WERI-Rb-1 (cell line): ENCODE results near the gene IFNAR1.

Experiments
- DNase-seq: peaks from one replicate; pipeline ENCODE4 v3.0.0-alpha.2; 2020
- H3K27ac ChIP-seq: fragments of 250-450 bp; sonication (Bioruptor Pico); 2 replicates; pipeline ENCODE4 v1.5.1; 2020; ENCODE audit warnings: mild to moderate bottlenecking, moderate library complexity
- H3K27me3 ChIP-seq: fragments of 250-450 bp; sonication (Bioruptor Pico); 2 replicates; pipeline ENCODE4 v1.5.1; 2021; ENCODE audit warnings: mild to moderate bottlenecking, low read depth, moderate library complexity; ENCODE audit not compliant: insufficient read depth, severe bottlenecking
- H3K36me3 ChIP-seq: fragments of 250-450 bp; sonication (Bioruptor Pico); 2 replicates; pipeline ENCODE4 v1.5.1; 2020; ENCODE audit warnings: mild to moderate bottlenecking, moderate library complexity
- H3K4me3 ChIP-seq: 2 replicates; pipeline ENCODE4 v1.5.1; 2011; ENCODE audit warnings: low read depth, mild to moderate bottlenecking, control low read depth, low read length
- H3K9me3 ChIP-seq: fragments of 250-450 bp; sonication (Bioruptor Pico); 2 replicates; pipeline ENCODE4 v1.5.1; 2021; ENCODE audit warnings: mild to moderate bottlenecking, moderate library complexity; ENCODE audit not compliant: severe bottlenecking
- TF ChIP-seq, protein P1 (sequence below): IDR thresholded peaks from 2 replicates; pipeline ENCODE4 v1.5.1; 2011; ENCODE audit warnings: low read depth, mild to moderate bottlenecking, control low read depth, inconsistent platforms, low read length

IFNAR1 gene

GRCh38 chr21:33324291-33325221, at the start of gene IFNAR1:
TSS of gene IFNAR1 (plus strand) at chr21:33324970. CDS start at chr21:33325056, 86 bp downstream.
- Histone ChIP-seq H3K9me3 (no peaks in the 10 kb centered on the region), H3K36me3 (peaks cover 7% of the 10 kb centered on the region), H3K27me3 (no peaks in the 10 kb centered on the region), H3K27ac (peak within 1 kb of the TSS; percentile 89), H3K4me3 (peak within 1 kb of the TSS; percentile 85)
- peak; percentile 100 for DNase-seq
- TF ChIP-seq, protein P1, sequence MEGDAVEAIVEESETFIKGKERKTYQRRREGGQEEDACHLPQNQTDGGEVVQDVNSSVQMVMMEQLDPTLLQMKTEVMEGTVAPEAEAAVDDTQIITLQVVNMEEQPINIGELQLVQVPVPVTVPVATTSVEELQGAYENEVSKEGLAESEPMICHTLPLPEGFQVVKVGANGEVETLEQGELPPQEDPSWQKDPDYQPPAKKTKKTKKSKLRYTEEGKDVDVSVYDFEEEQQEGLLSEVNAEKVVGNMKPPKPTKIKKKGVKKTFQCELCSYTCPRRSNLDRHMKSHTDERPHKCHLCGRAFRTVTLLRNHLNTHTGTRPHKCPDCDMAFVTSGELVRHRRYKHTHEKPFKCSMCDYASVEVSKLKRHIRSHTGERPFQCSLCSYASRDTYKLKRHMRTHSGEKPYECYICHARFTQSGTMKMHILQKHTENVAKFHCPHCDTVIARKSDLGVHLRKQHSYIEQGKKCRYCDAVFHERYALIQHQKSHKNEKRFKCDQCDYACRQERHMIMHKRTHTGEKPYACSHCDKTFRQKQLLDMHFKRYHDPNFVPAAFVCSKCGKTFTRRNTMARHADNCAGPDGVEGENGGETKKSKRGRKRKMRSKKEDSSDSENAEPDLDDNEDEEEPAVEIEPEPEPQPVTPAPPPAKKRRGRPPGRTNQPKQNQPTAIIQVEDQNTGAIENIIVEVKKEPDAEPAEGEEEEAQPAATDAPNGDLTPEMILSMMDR, result peak; percentile 14; the same call in 1 of the 2 replicates

- H3K27me3 ChIP-seq, result no peaks in the 10 kb centered on the region
These were observed 46.0 kb upstream of the IFNAR1 start for GRCh38 chr21:33278721-33279120.

GRCh38 chr21:33279330-33279820, 45.4 kb upstream of the IFNAR1 start:
- DNase-seq, result no peak
- peaks cover 36% of the 10 kb centered on the region for H3K36me3 ChIP-seq
- TF ChIP-seq, protein P1, result no peak

More at GRCh38 chr21:33278721-33279120, 46.0 kb upstream of the IFNAR1 start:
- no peak for DNase-seq
- Histone ChIP-seq H3K36me3 (peaks cover 34% of the 10 kb centered on the region), H3K9me3 (peaks cover 4% of the 10 kb centered on the region), H3K4me3 (no peak overlapping the region), H3K27ac (no peak overlapping the region)
- TF ChIP-seq, protein P1, result no peak

GRCh38 chr21:33281096-33281652, 43.6 kb upstream of the IFNAR1 start:
- H3K36me3 ChIP-seq, result peaks cover 54% of the 10 kb centered on the region

More at GRCh38 chr21:33279330-33279820, 45.4 kb upstream of the IFNAR1 start:
- peaks cover 4% of the 10 kb centered on the region for H3K9me3 ChIP-seq
- H3K4me3 ChIP-seq, result no peak overlapping the region
- H3K27me3 ChIP-seq, result no peaks in the 10 kb centered on the region
- H3K27ac ChIP-seq, result no peak overlapping the region

GRCh38 chr21:33283203-33283602, 41.6 kb upstream of the IFNAR1 start:
- no peak for DNase-seq
- Histone ChIP-seq H3K27me3 (no peaks in the 10 kb centered on the region), H3K27ac (no peak overlapping the region), H3K36me3 (peaks cover 59% of the 10 kb centered on the region), H3K4me3 (no peak overlapping the region), H3K9me3 (peaks cover 4% of the 10 kb centered on the region)
- TF ChIP-seq, protein P1, result no peak

More at GRCh38 chr21:33281096-33281652, 43.6 kb upstream of the IFNAR1 start:
- peaks cover 4% of the 10 kb centered on the region for H3K9me3 ChIP-seq
- no peak overlapping the region for H3K4me3 ChIP-seq
- no peak for DNase-seq
- H3K27ac ChIP-seq, result no peak overlapping the region
- no peaks in the 10 kb centered on the region for H3K27me3 ChIP-seq
- TF ChIP-seq, protein P1, result no peak
